Heart left ventricle (tissue), 13 donors: ENCODE results near the gene KLHDC8A.

Experiments used
- POLR2A ChIP-seq, 2 donors: fragments of 450-650 bp; IDR thresholded peaks; one replicate each; pipeline ENCODE4 v1.6.1; 2017; ENCODE audit warnings: antibody characterized with exemption in 2 of 2, mild to moderate bottlenecking in 2 of 2, moderate library complexity in 2 of 2
- TF ChIP-seq, protein P1 (sequence below), 12 donors: fragments of 200-600 bp; sonication (generic) in 4 of 12; IDR thresholded peaks; one replicate each; pipeline versions ENCODE4 v1.5.0 to v1.8.0; 2018 to 2022; ENCODE audit warnings: antibody characterized with exemption in 12 of 12, mild to moderate bottlenecking in 5 of 12
- donor health status: ischemic (EF 13 %, LVEDD 7.1; RV severe dilation, severe dysfunction).
- donor health status: DM: no; HTN: yes; CAD: no.
- donor health status: DM: no; HTN: no; CAD: no.
- donor health status: ischemic (EF 25% LVEDD 6.9; RV normal size, moderate dysfunction).
- donor health status: ischemic (EF 25% LVEDD 5.7; RV mildly dilated, moderate dysfunction).
- donor health status: ischemic (EF 35%, LVEDD 5.7; RV mildly dilated, moderate dysfunction).
- donor health status: nonischemic (EF 11% LVEDD 7.7; RV severe dilation, severe dysfunction).
- donor health status: DM: yes; HTN: yes; CAD: no.
- donor health status: PGD.
- donor health status: ischemic (EF 29% LVEDD 5.4; RV normal size, mild dysfunction).
- donor health status: nonischemic (EF 23%, LVEDD 6.1; RV moderate dilation, normal function).

DNA sequence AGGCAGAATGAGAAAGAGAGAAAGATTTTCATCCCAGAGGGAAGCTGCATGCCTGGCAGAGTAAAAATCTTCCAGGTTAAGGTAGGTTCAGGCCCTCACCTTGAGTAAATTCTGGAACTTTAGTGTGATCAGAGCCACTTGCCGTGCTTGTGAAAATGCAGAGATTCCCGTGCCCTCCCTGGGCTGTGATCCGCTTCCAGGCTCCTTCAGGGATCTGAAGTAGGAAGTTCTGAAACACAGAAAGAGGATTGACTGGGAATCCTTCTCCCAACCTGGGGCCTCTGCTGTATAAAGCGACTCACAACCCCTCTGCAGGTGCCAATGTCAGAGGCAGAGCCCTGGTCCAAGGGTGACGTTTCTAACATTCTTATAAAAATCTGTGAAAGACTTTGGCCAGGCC is 61.8 kb downstream of the KLHDC8A start:
- TF ChIP-seq POLR2A (IDR thresholded peaks at IDR 0.05) = no peak
- TF ChIP-seq, protein P1, sequence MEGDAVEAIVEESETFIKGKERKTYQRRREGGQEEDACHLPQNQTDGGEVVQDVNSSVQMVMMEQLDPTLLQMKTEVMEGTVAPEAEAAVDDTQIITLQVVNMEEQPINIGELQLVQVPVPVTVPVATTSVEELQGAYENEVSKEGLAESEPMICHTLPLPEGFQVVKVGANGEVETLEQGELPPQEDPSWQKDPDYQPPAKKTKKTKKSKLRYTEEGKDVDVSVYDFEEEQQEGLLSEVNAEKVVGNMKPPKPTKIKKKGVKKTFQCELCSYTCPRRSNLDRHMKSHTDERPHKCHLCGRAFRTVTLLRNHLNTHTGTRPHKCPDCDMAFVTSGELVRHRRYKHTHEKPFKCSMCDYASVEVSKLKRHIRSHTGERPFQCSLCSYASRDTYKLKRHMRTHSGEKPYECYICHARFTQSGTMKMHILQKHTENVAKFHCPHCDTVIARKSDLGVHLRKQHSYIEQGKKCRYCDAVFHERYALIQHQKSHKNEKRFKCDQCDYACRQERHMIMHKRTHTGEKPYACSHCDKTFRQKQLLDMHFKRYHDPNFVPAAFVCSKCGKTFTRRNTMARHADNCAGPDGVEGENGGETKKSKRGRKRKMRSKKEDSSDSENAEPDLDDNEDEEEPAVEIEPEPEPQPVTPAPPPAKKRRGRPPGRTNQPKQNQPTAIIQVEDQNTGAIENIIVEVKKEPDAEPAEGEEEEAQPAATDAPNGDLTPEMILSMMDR (IDR thresholded peaks at IDR 0.05) = no peak
